Natural killer cell (primary cell): ENCODE results near the gene PEX11G. TPM values are rescaled to one million over a fixed set of nuclear protein-coding genes. Genes with fewer than 3 reads are reported as not detected.

Experiments used
- ATAC-seq, 3 donors: fragments of 150-1000 bp in 2 of 3; fragments of 200-7000 bp in 1 of 3; cut with Tn5 transposase; 1 replicate in 1 of 3; 2 replicates in 2 of 3; pipeline ENCODE4 v1.10.0; 2021; ENCODE audit warnings: mild to moderate bottlenecking in 2 of 3, moderate library complexity in 2 of 3
- DNase-seq, 2 donors: peaks; one replicate each; pipeline versions ENCODE4 v3.0.0 to v3.0.0-alpha.2; 2013 to 2021; ENCODE audit warnings: mixed read lengths in 1 of 2
- H3K27ac ChIP-seq: one replicate; pipeline ENCODE4 v1.5.1; 2013; ENCODE audit warnings: mild to moderate bottlenecking, low read length
- H3K27me3 ChIP-seq: one replicate; pipeline ENCODE4 v1.6.1; 2013; ENCODE audit warnings: low read length; ENCODE audit not compliant: control insufficient read depth, insufficient read depth
- H3K36me3 ChIP-seq: one replicate; pipeline ENCODE4 v1.6.1; 2013; ENCODE audit warnings: low read length; ENCODE audit not compliant: control insufficient read depth, insufficient read depth
- H3K4me1 ChIP-seq: one replicate; pipeline ENCODE4 v1.6.1; 2013; ENCODE audit warnings: low read length; ENCODE audit not compliant: control insufficient read depth, insufficient read depth
- H3K4me3 ChIP-seq: one replicate; pipeline ENCODE4 v1.5.1; 2013; ENCODE audit warnings: low read length
- H3K9me3 ChIP-seq: one replicate; pipeline ENCODE4 v1.6.1; 2013; ENCODE audit warnings: low read length; ENCODE audit not compliant: control insufficient read depth, insufficient read depth
- H3K27ac Mint-ChIP-seq, 2 donors: one replicate each; pipeline ENCODE4 v1.8.0; 2022; ENCODE audit warnings: mild to moderate bottlenecking in 2 of 2, mixed read lengths in 2 of 2, moderate library complexity in 1 of 2
- H3K27me3 Mint-ChIP-seq, 2 donors: one replicate each; pipeline ENCODE4 v1.8.0; 2022; ENCODE audit warnings: low read depth in 2 of 2, mixed read lengths in 2 of 2
- H3K36me3 Mint-ChIP-seq: one replicate; pipeline ENCODE4 v1.8.0; 2022; ENCODE audit warnings: mixed read lengths
- H3K4me1 Mint-ChIP-seq, 2 donors: one replicate each; pipeline ENCODE4 v1.8.0; 2022; ENCODE audit warnings: mixed read lengths in 2 of 2
- H3K4me3 Mint-ChIP-seq: one replicate; pipeline ENCODE4 v1.8.0; 2022; ENCODE audit warnings: mild to moderate bottlenecking, moderate library complexity, mixed read lengths
- H3K9me3 Mint-ChIP-seq, 2 donors: one replicate each; pipeline ENCODE4 v1.8.0; 2022; ENCODE audit warnings: mixed read lengths in 2 of 2
- CTCF ChIP-seq: fragments of 200-600 bp; IDR thresholded peaks from one replicate; pipeline ENCODE4 v1.8.0; 2022; ENCODE audit warnings: antibody characterized with exemption
- WGBS: methylation state at CpG from one replicate; pipeline ENCODE4 v1.1.7; 2013; ENCODE audit warnings: missing lambda C conversion rate; ENCODE audit not compliant: insufficient coverage; 5-methylcytosine and 5-hydroxymethylcytosine counted together
- intact Hi-C: fragments of 100-400 bp; cut with micrococcal nuclease; formaldehyde crosslinking; loops from one replicate; pipeline ENCODE4 v1.14.2; 2022
- total RNA-seq, 4 donors: library from RNA; stranded (reverse); fragments of 120-200 nt in 1 of 4; gene quantifications; one replicate each; pipeline versions ENCODE4 v1.2.3 to v1.2.4, GENCODE V29; 2013 to 2022

The PEX11G gene
- total RNA-seq, 3 donors from 2014 or later (not counting 1 experiment from before 2014, with no cell fraction given), result 0.33 to 1.5 TPM; not detected in 1

GRCh38 chr19:7528192-7528519, 39.3 kb upstream of the PEX11G start:
- H3K27ac ChIP-seq, result no peak overlapping the region
- peaks cover 7% of the 10 kb centered on the region for H3K4me1 ChIP-seq
- H3K4me1 Mint-ChIP-seq, result no peaks in the 10 kb centered on the region
- H3K36me3 ChIP-seq, result peaks cover 3% of the 10 kb centered on the region
- ATAC-seq (no peak), DNase-seq (no peak)
- H3K27ac Mint-ChIP-seq, result no peak overlapping the region
- TF ChIP-seq CTCF, result no peak
- no peaks in the 10 kb centered on the region for H3K9me3 Mint-ChIP-seq
- no peaks in the 10 kb centered on the region for H3K27me3 Mint-ChIP-seq
- no peaks in the 10 kb centered on the region for H3K27me3 ChIP-seq
- no peak overlapping the region for H3K4me3 ChIP-seq
- no peaks in the 10 kb centered on the region for H3K36me3 Mint-ChIP-seq
- no peaks in the 10 kb centered on the region for H3K9me3 ChIP-seq
- intact Hi-C loops, result no loop called here
- H3K4me3 Mint-ChIP-seq, result no peak overlapping the region
- 93% methylated on average over 7 of the region's 7 CpGs for WGBS

- Mint-ChIP-seq H3K36me3 (no peaks in the 10 kb centered on the region), H3K4me3 (no peak overlapping the region), H3K27me3 (no peaks in the 10 kb centered on the region), H3K27ac (no peak overlapping the region), H3K4me1 (no peaks in the 10 kb centered on the region), H3K9me3 (no peaks in the 10 kb centered on the region)
- H3K27ac ChIP-seq, result no peak overlapping the region
- intact Hi-C loops, result no loop called here
- 60% methylated on average over 25 of the region's 25 CpGs for WGBS
- H3K27me3 ChIP-seq, result no peaks in the 10 kb centered on the region
- H3K36me3 ChIP-seq, result peaks cover 3% of the 10 kb centered on the region
- H3K9me3 ChIP-seq, result no peaks in the 10 kb centered on the region
- DNase-seq, result no peak
- H3K4me1 ChIP-seq, result peaks cover 11% of the 10 kb centered on the region
- TF ChIP-seq CTCF, result no peak
- no peak for ATAC-seq
- no peak overlapping the region for H3K4me3 ChIP-seq
Observed at GRCh38 chr19:7527516-7528191, 38.8 kb upstream of the PEX11G start.

DNA sequence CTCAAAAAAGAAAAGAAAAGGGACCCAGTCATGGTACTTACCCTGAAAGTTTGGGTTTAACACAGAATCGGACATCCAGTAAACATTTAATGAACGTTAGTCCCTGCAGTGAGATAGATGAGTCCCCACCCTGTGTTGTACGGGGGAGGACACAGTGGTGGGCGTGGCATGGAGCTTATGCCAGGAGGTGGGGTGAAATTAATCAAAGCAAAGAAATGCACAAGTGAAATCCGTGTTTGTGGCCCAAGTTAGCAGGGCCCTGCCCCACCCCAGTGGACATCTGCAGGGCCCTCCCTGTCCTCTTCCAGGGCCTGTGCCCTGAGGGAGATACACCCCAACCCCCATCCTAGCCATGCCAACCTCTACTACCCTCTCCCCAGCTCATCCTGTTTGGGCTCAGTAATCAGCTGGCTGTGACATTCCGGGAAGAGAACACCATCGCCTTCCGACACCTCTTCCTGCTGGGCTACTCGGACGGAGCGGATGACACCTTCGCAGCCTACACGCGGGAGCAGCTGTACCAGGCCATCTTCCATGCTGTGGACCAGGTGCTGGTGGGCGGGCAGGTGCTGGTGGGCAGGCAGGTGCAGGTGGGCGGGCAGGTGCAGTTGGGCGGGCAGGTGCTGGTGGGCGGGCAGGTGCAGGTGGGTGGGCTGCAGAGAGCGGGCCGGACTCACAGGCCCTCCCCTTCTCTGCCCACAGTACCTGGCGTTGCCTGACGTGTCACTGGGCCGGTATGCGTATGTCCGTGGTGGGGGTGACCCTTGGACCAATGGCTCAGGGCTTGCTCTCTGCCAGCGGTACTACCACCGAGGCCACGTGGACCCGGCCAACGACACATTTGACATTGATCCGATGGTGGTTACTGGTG, 37.5 kb upstream of the PEX11G start:
- H3K9me3 ChIP-seq, result no peaks in the 10 kb centered on the region
- no peak overlapping the region for H3K4me3 ChIP-seq
- WGBS, result 94% methylated on average over 31 of the region's 31 CpGs
- peaks cover 18% of the 10 kb centered on the region for H3K4me1 ChIP-seq
- no peaks in the 10 kb centered on the region for H3K27me3 ChIP-seq
- no peaks in the 10 kb centered on the region for H3K36me3 Mint-ChIP-seq
- intact Hi-C loops, result no loop called here
- H3K4me1 Mint-ChIP-seq, result peaks cover 11% of the 10 kb centered on the region in 2 donors
- peaks cover 3% of the 10 kb centered on the region for H3K36me3 ChIP-seq
- DNase-seq (no peak), ATAC-seq (no peak)
- H3K27me3 Mint-ChIP-seq, result no peaks in the 10 kb centered on the region
- no peak overlapping the region for H3K27ac Mint-ChIP-seq
- no peak for TF ChIP-seq CTCF
- no peak overlapping the region for H3K27ac ChIP-seq
- no peak overlapping the region for H3K4me3 Mint-ChIP-seq
- no peaks in the 10 kb centered on the region for H3K9me3 Mint-ChIP-seq
